GM21526 (cell line): ENCODE results near the gene AP1S2.
"Not testable (repeated sequence)": the region's sequence is repeated elsewhere in the genome, so short reads cannot be mapped to it uniquely, and the experiment has no call there.

Experiments used
- ATAC-seq: cut with Tn5 transposase; IDR thresholded peaks from one replicate; pipeline ENCODE4 v1.9.1; 2021; ENCODE audit warnings: moderate library complexity; ENCODE audit not compliant: unreplicated experiment, low FRiP score

Gene AP1S2

DNA sequence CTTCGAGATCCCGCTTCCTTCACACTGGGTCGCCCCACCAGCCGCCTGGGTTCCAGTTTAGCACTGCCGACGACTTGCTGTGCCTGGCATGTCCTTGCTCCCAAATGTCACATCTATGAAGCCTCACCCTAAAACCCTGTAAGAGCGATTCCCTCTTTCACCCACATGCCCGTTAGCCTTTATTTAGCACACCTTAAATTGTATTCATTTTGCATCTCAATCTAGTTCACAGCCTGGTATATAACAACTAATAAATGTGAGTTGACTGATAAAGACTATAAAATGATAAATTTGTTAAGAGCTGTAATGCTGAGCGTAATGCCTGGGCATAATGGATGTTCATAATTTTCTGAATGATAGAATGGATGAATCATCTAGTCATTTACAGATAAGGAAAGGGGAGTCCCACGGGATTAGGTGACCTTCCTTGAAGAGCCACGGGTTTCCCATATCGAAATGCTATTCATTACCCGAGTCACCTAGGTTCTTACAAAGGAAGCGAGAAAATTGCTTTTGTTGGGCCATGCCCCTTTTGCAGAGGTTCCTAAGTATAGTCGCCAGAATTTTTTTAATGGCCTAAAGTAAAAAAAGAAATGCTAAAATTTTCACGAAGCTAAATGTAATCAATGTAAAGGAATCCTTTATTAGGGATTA lies 1.1 kb upstream of the AP1S2 start:
- no peak for ATAC-seq

DNA sequence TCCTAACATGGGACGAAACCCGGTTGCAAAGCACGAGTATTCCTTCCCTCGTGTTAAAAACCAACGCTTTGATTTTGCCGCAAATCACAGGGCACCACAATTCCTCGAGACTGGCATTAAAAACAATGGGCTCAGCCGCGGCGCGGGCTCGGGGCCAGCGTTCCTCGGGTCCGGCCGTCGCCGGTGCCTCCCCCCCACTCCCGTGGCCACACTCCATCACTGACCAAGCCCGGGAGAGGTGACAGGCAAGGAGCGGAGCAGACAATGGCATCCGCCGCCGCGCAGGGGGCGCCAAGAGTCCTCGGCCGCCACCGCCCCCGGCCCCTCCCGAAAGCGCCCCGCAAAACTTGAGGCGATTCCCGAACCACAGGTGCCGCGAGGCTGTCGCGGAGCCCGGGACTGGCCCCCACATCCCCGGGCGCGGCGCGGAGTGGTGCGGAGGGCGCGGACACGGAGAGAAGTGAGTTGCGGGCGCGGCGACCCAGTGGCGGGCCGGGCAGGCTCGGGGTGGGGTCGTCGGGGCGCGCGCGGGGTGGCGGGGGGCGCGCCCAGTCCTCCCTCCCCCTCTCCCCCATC lies 445 bp downstream of the AP1S2 start:
- peak; percentile 33 for ATAC-seq

DNA sequence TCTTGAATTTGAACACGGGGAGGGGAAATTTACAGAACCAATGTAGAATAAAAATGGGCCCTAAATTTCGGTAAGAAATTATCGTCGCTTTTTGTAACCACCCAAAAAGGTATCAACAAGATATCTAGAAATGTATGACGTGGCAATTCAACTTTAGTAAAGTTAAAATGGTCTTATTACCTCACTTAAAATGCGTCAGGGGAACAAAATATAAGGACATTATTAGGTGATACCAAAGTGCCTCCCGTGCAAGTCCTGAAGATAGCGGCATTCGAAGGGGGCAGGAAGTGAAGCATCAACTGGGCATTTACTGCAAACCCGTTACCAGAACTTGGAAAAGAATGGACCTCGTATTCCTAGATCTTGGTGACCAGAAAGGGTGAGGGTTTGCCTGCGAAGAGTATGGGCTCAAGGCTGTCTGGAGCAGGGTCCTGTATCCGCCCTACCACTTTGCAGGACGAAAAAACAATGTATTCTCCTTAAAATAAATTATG lies 980 bp downstream of the AP1S2 start:
- no peak for ATAC-seq

DNA sequence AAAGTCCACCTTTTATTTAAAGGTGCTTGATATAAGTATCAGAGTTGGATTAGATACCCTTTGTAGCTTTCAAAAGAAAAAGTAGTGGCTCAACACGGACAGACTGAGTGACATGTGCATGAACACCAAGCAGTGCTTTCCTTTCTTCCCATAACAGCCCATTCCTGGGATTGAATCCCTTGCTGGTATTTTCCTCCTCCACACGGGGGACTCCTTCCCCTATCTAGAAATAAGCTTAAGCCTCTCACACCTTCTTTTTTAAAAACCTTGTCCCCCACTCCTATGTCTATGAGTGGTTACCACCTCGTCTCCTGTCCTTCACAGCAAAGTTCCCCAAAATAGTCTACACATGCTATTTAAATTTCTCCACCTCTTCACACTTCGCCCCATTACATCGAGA lies 5.1 kb downstream of the AP1S2 start:
- no peak for ATAC-seq

DNA sequence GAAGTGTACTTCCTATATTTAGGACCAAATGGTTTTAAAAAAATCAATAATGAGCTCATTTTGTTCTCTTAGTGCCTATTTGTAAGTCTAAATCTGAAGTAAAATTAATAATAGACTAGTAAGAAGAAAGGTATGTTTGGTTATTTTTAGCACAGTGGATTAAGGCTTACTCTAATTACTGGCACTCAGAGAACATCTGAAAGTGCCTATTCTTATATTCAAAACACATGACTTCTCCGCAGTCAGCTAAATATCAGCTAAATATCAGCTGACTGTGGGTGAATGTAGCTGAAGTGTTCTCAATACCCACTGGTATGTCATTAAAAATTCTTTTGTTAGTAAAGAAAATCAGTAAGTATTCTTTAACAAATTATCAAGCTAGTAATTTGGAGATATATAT lies 6.0 kb downstream of the AP1S2 start:
- no peak for ATAC-seq

DNA sequence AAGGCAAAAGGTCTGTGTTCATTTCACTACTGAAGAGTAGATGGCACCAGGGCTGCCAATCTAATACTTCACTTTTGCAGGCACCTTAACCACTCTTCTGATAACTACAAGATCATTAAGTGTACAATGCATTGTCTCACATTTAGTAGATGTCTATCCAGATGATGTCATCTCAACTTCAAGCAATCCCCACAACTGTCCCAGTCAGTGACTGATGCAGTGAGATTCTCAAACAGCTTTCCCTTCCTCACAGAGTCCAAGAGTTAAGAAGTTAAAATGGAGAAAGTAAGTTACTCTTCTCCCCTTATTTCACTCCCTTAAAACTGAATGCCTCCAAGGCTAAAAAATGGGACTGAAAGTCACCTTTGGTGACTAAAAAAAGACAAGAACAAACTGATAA lies 10.7 kb downstream of the AP1S2 start:
- no peak for ATAC-seq

DNA sequence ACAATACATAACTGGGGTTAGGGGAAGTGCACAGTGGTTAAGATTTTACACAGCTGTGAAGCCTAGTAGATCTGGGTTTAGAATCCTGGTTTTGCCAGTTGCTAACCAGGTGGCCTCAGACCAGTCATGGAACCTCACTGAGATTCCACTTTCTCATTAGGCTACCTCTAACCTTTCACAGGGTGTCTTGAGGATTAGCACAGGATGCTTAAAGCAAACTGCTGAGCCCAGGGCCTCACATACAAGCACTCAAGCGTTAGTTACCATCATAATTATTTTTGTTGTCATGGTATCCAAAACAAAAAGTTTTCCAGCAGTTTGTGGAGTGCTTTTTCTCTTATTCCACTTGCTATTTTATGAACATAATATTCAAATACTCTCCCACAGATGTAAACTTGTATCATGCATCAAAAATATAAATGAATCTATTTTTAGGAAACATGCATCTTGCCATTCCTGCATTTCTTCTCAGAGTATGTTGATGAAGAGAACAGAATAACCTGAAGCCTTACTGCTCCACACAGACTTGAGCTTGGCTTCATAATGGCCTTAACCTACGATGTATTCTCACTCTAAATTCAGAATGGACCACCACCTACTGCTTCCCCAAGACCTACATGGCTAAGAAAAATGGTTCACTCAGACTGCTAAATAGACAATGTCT lies 12.6 kb downstream of the AP1S2 start:
- ATAC-seq = no peak

DNA sequence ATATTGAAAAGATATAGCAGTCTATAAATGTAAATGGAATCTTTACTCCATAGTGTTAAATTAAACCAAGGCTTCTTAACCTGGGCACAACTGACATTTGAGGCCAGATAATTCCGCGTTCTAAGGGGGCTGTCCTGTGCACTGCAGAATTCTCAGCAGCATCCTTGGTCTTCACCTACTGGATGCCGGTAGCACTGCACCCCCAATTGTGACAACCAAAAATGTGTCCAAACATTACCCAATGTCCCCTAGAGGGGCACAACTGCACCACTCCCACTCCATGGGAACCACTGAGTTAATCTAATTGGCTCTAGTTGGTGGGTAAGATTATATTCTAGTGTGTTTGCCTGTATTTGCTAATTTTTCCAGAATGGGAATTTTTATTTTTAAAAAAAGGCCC lies 16.6 kb downstream of the AP1S2 start:
- ATAC-seq = no peak

DNA sequence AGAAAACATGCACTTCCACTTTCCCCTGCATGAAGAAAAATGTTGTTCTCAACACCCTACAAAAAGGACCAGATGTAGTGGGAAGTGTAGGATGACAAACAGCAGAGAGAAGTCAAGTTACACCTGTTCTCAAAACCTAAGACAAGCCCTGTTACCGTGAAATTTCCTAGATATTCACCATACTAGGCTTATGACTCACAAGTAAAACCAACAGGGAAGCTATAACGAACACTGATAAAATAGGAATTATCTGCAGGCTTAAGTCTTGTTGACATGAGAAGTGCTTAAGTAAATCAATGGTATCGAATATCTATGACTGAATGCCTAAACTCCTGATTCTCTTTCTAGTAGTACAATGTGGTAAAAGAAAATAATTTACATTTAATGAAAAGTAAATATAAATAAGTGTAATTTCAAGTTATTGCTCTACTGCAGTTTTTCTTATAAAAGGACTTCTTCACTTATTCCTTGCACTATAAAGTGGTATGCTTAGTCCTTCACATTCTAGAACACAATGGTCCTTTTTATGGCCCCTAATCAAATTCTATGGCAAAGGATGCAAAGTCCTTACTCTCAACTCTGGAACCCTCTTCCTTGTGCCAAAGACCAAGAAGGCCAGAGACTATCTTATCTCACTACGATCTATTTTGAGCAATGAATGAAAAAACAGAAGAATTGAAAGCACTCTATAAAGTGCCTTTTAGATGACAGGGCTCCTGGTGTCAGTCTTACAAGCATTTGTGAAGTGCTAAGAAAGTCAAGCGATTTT lies 19.6 kb downstream of the AP1S2 start:
- no peak for ATAC-seq

DNA sequence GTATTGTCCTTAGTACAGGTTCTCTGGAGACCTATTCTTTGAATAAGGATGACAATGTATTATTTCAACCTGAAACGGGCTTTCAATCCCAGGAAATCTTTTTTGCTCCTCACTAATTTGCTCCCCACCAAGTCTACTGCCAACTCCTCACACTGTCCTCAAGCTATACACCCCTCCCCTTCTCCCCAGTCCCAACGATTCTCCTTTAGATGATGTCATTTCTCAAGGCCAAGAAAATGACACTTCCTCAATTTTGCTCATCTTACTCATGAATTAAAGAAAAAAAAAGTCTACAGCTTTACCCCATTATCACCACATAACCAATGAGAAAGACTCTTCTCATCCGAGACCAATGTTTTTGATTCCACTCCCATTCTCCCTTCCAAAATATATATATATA lies 20.6 kb downstream of the AP1S2 start:
- no peak for ATAC-seq

DNA sequence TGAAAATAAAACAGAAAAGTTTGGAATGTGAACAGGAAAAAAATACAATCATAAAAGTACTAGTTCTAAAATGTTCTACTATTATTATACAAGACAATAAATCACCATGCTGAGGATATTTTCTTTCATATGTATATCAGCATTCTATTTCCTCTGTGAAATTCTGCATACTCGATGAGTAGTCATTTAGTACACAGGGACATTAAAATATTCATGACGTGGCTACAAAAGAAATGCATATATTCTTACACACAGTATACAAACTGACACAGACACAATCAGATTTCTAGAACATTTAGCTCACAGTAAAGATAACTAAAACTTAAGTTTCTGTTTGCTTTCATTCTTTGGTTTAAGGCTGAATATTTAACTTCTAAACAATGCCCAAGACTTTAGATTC lies 23.3 kb downstream of the AP1S2 start:
- not testable (repeated sequence) for ATAC-seq

DNA sequence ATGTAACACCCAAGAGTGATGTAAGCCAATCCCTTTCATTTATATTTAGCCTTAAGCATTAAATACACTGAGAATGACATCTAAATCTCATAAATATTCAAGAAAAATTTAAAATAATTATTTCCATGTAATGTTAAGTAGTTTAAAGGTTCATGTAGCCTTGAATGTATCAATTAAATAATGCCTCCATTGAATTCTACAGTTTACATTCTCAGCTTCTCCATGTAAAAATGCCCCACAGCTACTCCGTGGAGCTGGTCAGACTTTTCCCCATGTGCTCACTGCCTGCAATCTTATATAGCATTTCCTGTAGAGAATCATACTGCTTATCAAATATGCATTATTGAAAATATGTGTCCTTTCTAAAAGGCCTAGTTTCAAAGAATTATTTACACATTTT lies 25.4 kb downstream of the AP1S2 start:
- ATAC-seq = no peak

DNA sequence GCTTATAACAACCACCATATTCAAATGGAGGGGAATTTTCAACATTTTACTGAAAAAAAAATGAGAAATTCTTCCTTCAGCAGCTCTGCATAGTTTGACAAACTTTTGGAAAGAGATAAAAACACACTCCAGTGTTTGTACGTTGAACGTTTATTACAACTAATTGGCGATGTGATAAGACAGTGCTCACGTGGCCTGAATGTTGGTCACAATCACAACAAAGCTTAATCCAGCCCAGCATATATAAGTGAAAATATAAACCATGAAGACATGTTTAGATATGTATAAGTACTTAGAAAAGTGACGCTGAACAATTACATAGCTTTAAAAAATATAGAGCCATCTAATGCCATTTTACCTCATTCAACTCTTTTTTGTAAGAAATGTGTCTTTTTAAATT lies 28.7 kb downstream of the AP1S2 start:
- no peak for ATAC-seq

DNA sequence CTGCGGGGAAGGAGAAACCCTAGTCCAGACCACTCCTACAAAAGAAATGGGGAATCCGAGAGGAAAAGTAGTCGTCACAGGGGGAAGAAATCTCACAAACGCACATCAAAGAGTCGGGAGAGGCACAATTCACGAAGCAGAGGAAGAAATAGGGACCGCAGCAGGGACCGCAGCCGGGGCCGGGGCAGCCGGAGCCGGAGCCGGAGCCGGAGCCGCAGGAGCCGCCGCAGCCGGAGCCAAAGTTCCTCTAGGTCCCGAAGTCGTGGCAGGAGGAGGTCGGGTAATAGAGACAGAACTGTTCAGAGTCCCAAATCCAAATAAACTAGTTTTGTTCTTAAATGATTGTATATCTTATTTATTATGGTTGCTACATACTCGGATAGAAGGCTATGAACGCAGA lies 31.7 kb downstream of the AP1S2 start:
- no peak for ATAC-seq

DNA sequence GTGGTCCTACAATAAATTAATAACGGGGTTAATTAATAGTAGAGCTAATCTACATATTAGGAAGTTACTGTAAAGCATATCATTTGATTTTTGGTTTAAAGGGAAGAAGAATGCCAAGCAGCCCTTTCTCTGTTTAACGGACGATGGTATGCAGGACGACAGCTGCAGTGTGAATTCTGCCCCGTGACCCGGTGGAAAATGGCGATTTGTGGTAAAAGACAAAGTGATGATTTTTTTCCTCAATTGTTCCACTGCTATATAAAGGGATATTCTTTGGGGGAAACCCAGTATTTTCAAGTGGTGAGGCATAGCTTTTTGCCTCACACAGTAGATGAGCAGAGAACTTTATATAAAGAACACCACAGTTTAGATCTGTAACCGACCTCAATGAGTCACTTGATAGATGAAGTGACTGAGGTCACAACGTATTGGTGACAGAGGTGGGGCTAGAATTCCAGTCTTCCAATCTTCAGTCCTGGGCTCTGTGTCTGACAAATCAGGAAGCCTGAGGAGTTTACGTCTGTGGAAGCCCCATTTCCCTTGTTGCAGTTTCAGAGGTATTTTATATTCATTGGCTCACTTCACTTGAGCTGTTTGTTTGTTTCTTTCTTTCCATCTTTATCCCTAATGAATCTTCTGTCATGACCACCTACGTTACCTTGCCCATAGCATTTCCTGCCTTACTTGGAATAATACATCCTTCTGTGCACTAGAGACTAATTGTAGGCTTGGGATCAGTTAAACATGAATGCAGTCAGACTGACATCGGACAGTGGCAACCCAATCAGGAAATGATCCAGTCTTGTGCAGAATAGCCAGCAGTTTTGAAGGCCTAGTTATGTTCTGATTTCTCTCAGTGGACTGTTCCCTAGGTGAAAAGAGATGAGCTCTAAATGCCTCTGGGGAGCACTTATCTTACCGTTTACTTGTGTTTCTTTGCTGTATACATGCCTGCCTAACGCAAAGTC lies 34.2 kb downstream of the AP1S2 start:
- no peak for ATAC-seq

DNA sequence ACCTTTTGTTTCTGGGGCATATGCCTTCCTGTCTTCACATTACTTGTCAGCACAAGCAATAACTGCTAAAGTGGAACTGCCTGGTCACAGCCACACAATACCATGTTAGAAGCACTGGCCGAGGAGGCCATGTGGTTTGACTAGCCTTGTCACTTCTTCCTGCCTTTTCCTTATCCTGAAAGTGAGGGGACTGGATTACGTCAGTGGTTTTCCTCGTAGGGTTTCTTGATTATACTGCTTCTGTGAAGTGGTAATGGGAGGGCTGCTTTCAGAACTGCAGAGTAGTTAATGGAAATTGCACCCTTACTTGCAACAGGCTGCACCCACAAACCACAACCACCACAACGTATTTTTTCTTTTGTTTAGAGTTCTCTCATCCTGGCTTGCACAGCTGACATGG lies 37.7 kb downstream of the AP1S2 start:
- no peak for ATAC-seq

DNA sequence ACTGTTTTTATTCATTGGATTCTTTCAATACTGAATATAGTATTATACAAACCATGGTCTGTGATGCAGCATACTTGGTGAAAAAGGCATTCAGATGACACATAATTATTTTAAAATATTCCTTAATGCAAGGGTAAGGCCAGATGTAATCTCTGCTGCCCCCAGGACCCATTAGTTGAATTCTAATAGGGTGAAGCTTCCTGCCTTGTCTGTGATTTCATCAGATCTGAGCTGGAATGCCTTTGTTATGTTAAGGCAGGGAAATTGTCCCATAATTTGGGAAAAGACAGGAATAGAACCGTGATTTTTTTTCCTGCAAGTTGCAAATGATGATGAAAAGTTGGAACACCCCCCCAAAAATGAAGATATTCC lies 38.2 kb downstream of the AP1S2 start:
- no peak for ATAC-seq

DNA sequence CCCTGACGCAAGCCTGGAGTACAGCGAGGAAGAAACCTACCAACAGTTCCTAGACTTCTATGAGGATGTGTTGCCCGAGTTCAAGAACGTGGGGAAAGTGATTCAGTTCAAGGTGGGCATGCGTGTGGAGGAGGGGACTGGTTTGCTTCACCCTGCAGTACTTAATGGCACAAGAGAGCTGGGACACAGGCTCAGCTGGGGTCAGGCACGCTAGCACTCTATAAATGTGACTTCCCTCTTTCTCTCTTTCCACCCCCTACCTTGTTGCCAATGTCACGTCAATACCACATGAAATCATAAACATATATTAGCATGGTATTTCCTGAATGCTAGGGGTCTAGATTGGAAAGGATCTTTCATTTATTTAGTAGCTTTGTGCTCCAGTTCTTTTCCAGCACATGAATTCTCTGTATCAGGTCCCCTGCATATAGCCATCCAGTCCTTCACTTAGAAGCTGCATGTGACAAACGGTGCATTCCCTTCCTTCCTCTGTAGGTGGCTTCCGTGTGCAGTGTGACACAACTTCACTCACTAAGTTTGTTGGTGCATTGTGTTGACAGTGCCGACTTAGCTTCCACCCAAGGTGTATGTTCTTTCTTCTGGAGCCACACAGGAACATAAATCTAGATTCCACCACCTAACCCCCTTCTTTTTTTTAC lies 38.7 kb downstream of the AP1S2 start:
- ATAC-seq = peak; percentile 81

DNA sequence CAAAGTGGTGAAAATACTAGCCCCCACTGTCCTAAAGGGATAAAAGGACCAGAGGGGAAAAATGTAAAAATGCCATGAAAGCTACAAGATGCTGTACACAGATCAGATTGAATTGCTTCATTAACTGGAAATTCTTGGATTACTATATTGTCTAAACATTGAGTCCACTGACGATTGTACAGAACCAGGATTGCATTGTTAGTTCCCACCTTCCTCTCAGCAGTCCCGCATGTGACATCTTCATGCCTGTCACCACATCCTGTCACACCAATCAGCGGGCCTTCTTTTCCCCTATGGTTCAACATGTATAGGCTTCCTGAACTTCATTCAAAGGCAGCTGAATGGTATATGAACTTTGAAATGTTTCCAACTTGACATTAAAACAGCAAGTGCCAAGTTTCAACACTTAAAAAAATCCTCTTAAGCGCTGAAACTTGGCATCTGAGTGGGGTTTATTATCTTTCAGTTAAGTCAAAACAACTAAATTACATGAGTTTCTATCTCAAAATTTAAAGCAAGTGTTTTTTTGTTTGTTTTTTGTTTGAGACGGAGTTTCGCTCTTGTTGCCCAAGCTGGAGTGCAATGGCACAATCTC lies 39.7 kb downstream of the AP1S2 start:
- ATAC-seq = no peak
